HL-60 (cell line): ENCODE data around the gene EFNA1.

Source experiments
- GABPA ChIP-seq: IDR thresholded peaks from 2 replicates; pipeline ENCODE4 v1.6.1; 2012; ENCODE audit warnings: low read depth
- POLR2AphosphoS5 ChIP-seq: IDR thresholded peaks from 2 replicates; pipeline ENCODE4 v1.6.1; 2012; ENCODE audit warnings: low read depth
- TF ChIP-seq, protein P1 (sequence below): IDR thresholded peaks from one replicate; pipeline ENCODE4 v1.5.1; 2011; ENCODE audit warnings: low read length, control low read depth, inconsistent platforms; ENCODE audit not compliant: insufficient read depth

- TF ChIP-seq, protein P1, sequence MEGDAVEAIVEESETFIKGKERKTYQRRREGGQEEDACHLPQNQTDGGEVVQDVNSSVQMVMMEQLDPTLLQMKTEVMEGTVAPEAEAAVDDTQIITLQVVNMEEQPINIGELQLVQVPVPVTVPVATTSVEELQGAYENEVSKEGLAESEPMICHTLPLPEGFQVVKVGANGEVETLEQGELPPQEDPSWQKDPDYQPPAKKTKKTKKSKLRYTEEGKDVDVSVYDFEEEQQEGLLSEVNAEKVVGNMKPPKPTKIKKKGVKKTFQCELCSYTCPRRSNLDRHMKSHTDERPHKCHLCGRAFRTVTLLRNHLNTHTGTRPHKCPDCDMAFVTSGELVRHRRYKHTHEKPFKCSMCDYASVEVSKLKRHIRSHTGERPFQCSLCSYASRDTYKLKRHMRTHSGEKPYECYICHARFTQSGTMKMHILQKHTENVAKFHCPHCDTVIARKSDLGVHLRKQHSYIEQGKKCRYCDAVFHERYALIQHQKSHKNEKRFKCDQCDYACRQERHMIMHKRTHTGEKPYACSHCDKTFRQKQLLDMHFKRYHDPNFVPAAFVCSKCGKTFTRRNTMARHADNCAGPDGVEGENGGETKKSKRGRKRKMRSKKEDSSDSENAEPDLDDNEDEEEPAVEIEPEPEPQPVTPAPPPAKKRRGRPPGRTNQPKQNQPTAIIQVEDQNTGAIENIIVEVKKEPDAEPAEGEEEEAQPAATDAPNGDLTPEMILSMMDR = no peak
- TF ChIP-seq GABPA (no peak), POLR2AphosphoS5 (no peak)
These were observed 22.8 kb upstream of the EFNA1 start for GRCh38 chr1:155104605-155105534.
